ENCODE data around the gene C4orf17. TPM values are rescaled to one million over a fixed set of nuclear protein-coding genes. Genes with fewer than 3 reads are reported as not detected.

Gene C4orf17
- not detected in 2 replicates for total RNA-seq

DNA sequence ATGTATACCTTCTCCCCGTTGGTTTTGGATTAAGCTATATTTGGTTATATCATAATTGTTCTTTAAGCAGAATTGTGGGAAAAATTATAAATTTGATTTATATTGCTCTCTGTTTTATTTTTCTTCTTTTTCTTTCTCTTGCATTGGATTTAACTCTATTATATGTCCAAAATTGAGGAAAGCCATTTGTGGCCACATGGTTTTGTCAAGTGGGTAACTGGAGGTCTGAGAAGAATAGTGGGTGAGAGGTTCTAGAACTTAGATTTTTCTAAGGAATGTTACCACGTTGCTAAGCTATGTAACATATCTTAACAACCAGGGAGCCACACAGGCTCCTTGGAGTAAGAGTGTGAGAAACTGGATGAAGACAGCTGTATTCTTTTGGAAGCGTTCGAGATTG lies at the start of gene C4orf17:
C4orf17 (plus strand) TSS at position 301 of the 400 bp plus-strand sequence. CDS start 2,061 bp downstream, outside the sequence.
- no peak for DNase-seq
- Mint-ChIP-seq H3K27me3 (peaks cover 18% of the 10 kb centered on the region), H3K36me3 (ENCODE audit: low read depth) (no peaks in the 10 kb centered on the region), H3K9me3 (no peaks in the 10 kb centered on the region), H3K27ac (no peak within 1 kb of the TSS), H3K4me3 (no peak within 1 kb of the TSS), H3K4me1 (no peaks in the 10 kb centered on the region)
- no peak for ATAC-seq (ENCODE audit: low read depth)
- ChIA-PET POLR2A (no interaction called here), CTCF (no interaction called here)
- TF ChIP-seq, protein P1, sequence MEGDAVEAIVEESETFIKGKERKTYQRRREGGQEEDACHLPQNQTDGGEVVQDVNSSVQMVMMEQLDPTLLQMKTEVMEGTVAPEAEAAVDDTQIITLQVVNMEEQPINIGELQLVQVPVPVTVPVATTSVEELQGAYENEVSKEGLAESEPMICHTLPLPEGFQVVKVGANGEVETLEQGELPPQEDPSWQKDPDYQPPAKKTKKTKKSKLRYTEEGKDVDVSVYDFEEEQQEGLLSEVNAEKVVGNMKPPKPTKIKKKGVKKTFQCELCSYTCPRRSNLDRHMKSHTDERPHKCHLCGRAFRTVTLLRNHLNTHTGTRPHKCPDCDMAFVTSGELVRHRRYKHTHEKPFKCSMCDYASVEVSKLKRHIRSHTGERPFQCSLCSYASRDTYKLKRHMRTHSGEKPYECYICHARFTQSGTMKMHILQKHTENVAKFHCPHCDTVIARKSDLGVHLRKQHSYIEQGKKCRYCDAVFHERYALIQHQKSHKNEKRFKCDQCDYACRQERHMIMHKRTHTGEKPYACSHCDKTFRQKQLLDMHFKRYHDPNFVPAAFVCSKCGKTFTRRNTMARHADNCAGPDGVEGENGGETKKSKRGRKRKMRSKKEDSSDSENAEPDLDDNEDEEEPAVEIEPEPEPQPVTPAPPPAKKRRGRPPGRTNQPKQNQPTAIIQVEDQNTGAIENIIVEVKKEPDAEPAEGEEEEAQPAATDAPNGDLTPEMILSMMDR (IDR thresholded peaks at IDR 0.05), result no peak
- intact Hi-C loops (cut with micrococcal nuclease), result no loop called here

- CTCF ChIA-PET, result interaction anchor here (1.3 kb wide), 2 partner anchors 9 to 1312 kb away, joined by 4 read pairs; no protein-coding TSS in a partner anchor
- Mint-ChIP-seq H3K27me3 (peaks cover 10% of the 10 kb centered on the region), H3K4me1 (no peaks in the 10 kb centered on the region), H3K4me3 (no peak overlapping the region), H3K36me3 (ENCODE audit: low read depth) (no peaks in the 10 kb centered on the region), H3K9me3 (no peaks in the 10 kb centered on the region), H3K27ac (no peak overlapping the region)
- intact Hi-C loops (cut with micrococcal nuclease), result loop anchor here (2.0 kb wide), 3 partner anchors 347 to 995 kb away; partner anchors contain the start of gene METAP1
- POLR2A ChIA-PET, result no interaction called here
- TF ChIP-seq, protein P1 (IDR thresholded peaks at IDR 0.05), result no peak
- no peak for ATAC-seq (ENCODE audit: low read depth)
- DNase-seq, result no peak
Observed at GRCh38 chr4:99461623-99462401, 49.0 kb upstream of the C4orf17 start.

GRCh38 chr4:99462875-99463464 lies 47.9 kb upstream of the C4orf17 start:
- no peak overlapping the region for H3K27ac Mint-ChIP-seq
- no peak overlapping the region for H3K4me3 Mint-ChIP-seq
- ChIA-PET POLR2A (no interaction called here), CTCF (interaction anchor here (0.6 to 2.4 kb wide), 9 partner anchors 9 to 1313 kb away, joined by 3 to 8 read pairs (median 3); no protein-coding TSS in a partner anchor)
- ATAC-seq (ENCODE audit: low read depth) (peak; percentile 64), DNase-seq (no peak)
- intact Hi-C loops (cut with micrococcal nuclease), result loop anchor here (1.0 to 2.0 kb wide), 6 partner anchors 345 to 1313 kb away; partner anchors contain the start of gene METAP1
- peaks cover 10% of the 10 kb centered on the region for H3K27me3 Mint-ChIP-seq
- H3K9me3 Mint-ChIP-seq, result no peaks in the 10 kb centered on the region
- no peaks in the 10 kb centered on the region for H3K4me1 Mint-ChIP-seq
- H3K36me3 Mint-ChIP-seq (ENCODE audit: low read depth), result no peaks in the 10 kb centered on the region
- TF ChIP-seq, protein P1 (IDR thresholded peaks at IDR 0.05), result no peak

DNA sequence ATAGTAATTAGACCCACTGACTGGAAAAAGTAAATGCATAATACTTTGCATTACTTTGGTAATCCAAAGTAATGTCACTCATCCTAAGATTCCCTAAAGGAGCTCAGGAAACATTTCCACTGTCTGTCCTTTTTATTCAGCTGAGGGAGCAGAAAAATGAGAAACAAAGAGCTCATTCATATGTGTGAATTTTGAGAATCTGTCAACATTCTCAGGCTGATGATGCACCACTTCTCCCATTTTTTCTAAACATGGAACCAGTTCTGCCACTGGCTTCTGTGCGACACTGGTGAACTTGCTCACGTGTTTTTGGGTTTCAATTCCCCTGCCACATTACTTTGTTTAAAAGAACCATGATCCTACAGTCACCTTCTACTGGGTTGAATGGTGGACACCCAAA lies 47.3 kb upstream of the C4orf17 start:
- Mint-ChIP-seq H3K4me1 (no peaks in the 10 kb centered on the region), H3K9me3 (no peaks in the 10 kb centered on the region), H3K36me3 (ENCODE audit: low read depth) (no peaks in the 10 kb centered on the region), H3K4me3 (no peak overlapping the region), H3K27me3 (peaks cover 16% of the 10 kb centered on the region), H3K27ac (no peak overlapping the region)
- CTCF ChIA-PET, result interaction anchor here (0.6 to 2.4 kb wide), 8 partner anchors 10 to 996 kb away, joined by 3 to 8 read pairs (median 3); no protein-coding TSS in a partner anchor
- no peak for DNase-seq
- intact Hi-C loops (cut with micrococcal nuclease), result loop anchor here (1.0 to 2.0 kb wide), 6 partner anchors 345 to 1313 kb away; partner anchors contain the start of gene METAP1
- ATAC-seq (ENCODE audit: low read depth), result no peak
- POLR2A ChIA-PET, result no interaction called here
- TF ChIP-seq, protein P1 (IDR thresholded peaks at IDR 0.05), result no peak

DNA sequence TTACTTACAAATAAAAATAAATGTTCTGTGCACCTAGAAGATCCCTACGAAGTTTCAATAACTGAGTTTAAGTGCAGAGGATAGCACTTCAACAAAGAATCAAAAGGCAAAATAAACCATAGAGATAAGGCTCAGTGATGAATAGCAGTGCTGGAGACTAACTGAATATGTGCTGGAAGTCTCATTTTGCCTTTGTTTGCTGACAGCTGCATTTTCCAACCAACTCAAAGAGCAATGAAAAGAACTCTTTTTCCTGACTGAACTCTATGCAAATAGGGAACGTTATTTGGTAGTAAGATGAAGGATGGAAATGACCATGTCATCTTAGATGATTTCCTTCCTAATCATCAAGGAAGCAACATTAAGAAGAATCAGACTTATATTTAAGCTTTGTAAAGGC lies 42.9 kb upstream of the C4orf17 start:
- CTCF ChIA-PET, result no interaction called here
- Mint-ChIP-seq H3K27me3 (peaks cover 17% of the 10 kb centered on the region), H3K9me3 (no peaks in the 10 kb centered on the region), H3K4me3 (no peak overlapping the region), H3K4me1 (no peaks in the 10 kb centered on the region), H3K27ac (no peak overlapping the region), H3K36me3 (ENCODE audit: low read depth) (no peaks in the 10 kb centered on the region)
- POLR2A ChIA-PET, result no interaction called here
- no peak for DNase-seq
- no peak for ATAC-seq (ENCODE audit: low read depth)
- TF ChIP-seq, protein P1 (IDR thresholded peaks at IDR 0.05), result no peak
- intact Hi-C loops (cut with micrococcal nuclease), result no loop called here

Data from activated B cell treated with CpG ODN at 0.5 μM for 24 hours (primary cell).